Lung (tissue), 12 donors: ENCODE results near the gene HTT. TPM values are rescaled to one million over a fixed set of nuclear protein-coding genes. Genes with fewer than 3 reads are reported as not detected.

Source experiments
- ATAC-seq: fragments of 200-7000 bp; cut with Tn5 transposase; one replicate; pipeline ENCODE4 v1.9.1; 2020; ENCODE audit warnings: moderate number of reproducible peaks; ENCODE audit not compliant: insufficient read depth, low FRiP score
- DNase-seq, 3 donors: peaks; one replicate each; pipeline ENCODE4 v3.0.0-alpha.2; 2013 to 2017
- H3K27ac ChIP-seq, 2 donors: one replicate each; pipeline ENCODE4 v1.5.1; 2013; ENCODE audit warnings: mild to moderate bottlenecking in 2 of 2, moderate library complexity in 2 of 2, control low read depth in 1 of 2, inconsistent platforms in 1 of 2, low read depth in 1 of 2, low read length in 1 of 2
- H3K27me3 ChIP-seq, 3 donors: one replicate each; pipeline ENCODE4 v1.5.1; 2013; ENCODE audit warnings: low read length in 2 of 3; ENCODE audit not compliant: control insufficient read depth in 3 of 3, insufficient read depth in 3 of 3
- H3K36me3 ChIP-seq, 4 donors: one replicate each; pipeline ENCODE4 v1.5.1; 2013; ENCODE audit warnings: low read length in 4 of 4, mild to moderate bottlenecking in 1 of 4, moderate library complexity in 1 of 4; ENCODE audit not compliant: control insufficient read depth in 4 of 4, insufficient read depth in 4 of 4
- H3K4me1 ChIP-seq, 5 donors: one replicate each; pipeline ENCODE4 v1.5.1; 2013; ENCODE audit warnings: low read length in 5 of 5, mild to moderate bottlenecking in 2 of 5, moderate library complexity in 1 of 5; ENCODE audit not compliant: control insufficient read depth in 5 of 5, insufficient read depth in 5 of 5
- H3K4me3 ChIP-seq: one replicate; pipeline ENCODE4 v1.5.1; 2013; ENCODE audit warnings: mild to moderate bottlenecking, control low read depth, moderate library complexity
- H3K9ac ChIP-seq, 2 donors: one replicate each; pipeline ENCODE4 v1.5.1; 2013; ENCODE audit warnings: low read length in 2 of 2, control low read depth in 1 of 2; ENCODE audit not compliant: insufficient read depth in 1 of 2
- H3K9me3 ChIP-seq, 4 donors: one replicate each; pipeline ENCODE4 v1.5.1; 2013; ENCODE audit warnings: low read length in 3 of 4, mild to moderate bottlenecking in 1 of 4, moderate library complexity in 1 of 4; ENCODE audit not compliant: control insufficient read depth in 4 of 4, insufficient read depth in 3 of 4
- CTCF ChIP-seq: IDR thresholded peaks from 2 replicates; pipeline ENCODE4 v1.5.1; 2012; ENCODE audit warnings: mild to moderate bottlenecking; ENCODE audit errors: control extremely low read depth, extremely low read depth
- WGBS, 2 donors: extraction: QIAGEN DNeasy Blood & Tissue Kit; methylation state at CpG; one replicate each; pipeline ENCODE4 v1.1.7; 2013; 5-methylcytosine and 5-hydroxymethylcytosine counted together
- polyA plus RNA-seq, 2 donors: library from polyadenylated mRNA; stranded (reverse); fragments of 200-250 nt; gene quantifications; one replicate each; pipeline ENCODE4 v1.2.1, GENCODE V29; 2013
- total RNA-seq, 2 donors: library from RNA; depleted of rRNA in 1 of 2; stranded (reverse); fragments of >200 nt in 1 of 2; gene quantifications; one replicate each; pipeline ENCODE4 v1.2.1, GENCODE V29; 2014 to 2021
- donor health status: control.
- donor health status: control.
- donor health status: Bipolar disorder and iron deficiency.
- donor health status: healthy.
- donor health status: DM: yes; HTN: yes; CAD: no.

Gene HTT
- total and polyA plus RNA-seq, 4 donors: 17.0 to 109 (median 48.4) TPM

DNA sequence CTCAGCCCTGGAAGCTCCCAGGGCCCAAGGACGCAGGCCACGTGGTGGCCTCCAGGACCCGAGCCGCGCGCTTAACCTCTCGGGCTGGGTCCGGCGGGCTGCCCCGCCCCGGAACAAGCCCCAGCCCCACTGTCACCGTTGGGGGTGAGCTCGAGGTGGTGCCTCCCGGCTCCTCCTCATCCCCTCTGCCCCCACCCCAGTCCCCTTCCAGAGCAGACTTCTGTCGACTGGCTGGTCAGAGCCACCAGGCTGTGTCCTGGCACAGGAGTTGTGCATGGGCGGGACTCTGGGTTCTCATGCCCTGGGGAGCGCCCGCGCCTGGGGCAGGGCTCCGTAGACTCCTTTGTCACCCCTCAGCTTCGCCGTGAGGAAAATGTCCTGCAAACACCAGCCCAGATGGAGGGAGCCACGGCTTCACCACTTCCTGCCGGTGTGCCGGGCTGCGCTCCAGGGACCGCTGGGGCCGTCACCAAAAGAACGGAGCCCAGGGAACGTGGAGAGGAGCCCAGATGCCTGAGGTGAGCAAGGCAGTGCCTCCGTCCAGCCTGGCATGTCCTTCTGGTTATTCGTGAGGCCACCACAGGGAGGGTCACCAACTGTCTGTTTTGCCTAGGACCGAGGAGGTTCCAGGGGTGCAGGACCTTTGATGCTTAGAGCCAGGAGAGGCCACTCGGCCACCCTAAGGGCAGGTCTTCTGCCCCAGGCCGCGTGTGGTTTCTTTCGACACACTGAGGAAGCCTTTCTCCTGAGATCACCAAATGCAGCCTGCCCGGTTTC is 211.3 kb downstream of the HTT start:
- no peak overlapping the region for H3K4me3 ChIP-seq
- H3K27me3 ChIP-seq: peaks cover 0 to 5% (median 0%) of the 10 kb centered on the region in 3 donors
- H3K27ac ChIP-seq: no peak overlapping the region
- H3K9ac ChIP-seq: no peak overlapping the region
- ATAC-seq (no peak), DNase-seq (no peak)
- WGBS, 2 donors: 52 to 68% methylated on average over 38 of the region's 38 CpGs
- no peak for TF ChIP-seq CTCF
- H3K36me3 ChIP-seq: no peaks in the 10 kb centered on the region
- H3K9me3 ChIP-seq: peaks cover 0 to 1% (median 0%) of the 10 kb centered on the region in 4 donors
- peaks cover 0 to 21% (median 4%) of the 10 kb centered on the region in 5 donors for H3K4me1 ChIP-seq

GRCh38 chr4:3286335-3287175 is 212.1 kb downstream of the HTT start:
- Histone ChIP-seq H3K27ac (no peak overlapping the region), H3K9ac (no peak overlapping the region), H3K27me3 (peaks cover 0 to 5% (median 0%) of the 10 kb centered on the region in 3 donors), H3K4me3 (no peak overlapping the region), H3K36me3 (no peaks in the 10 kb centered on the region), H3K9me3 (peaks cover 0 to 1% (median 0%) of the 10 kb centered on the region in 4 donors), H3K4me1 (peaks cover 0 to 24% (median 4%) of the 10 kb centered on the region in 5 donors)
- no peak for TF ChIP-seq CTCF
- DNase-seq: no peak
- 74 to 77% methylated on average over 32 of the region's 32 CpGs for WGBS, 2 donors
- ATAC-seq: no peak

- H3K36me3 ChIP-seq: no peaks in the 10 kb centered on the region
- peak; percentile 64 to 86 (median 78) for DNase-seq
- H3K27ac ChIP-seq: no peak overlapping the region
- peaks cover 0 to 28% (median 5%) of the 10 kb centered on the region in 5 donors for H3K4me1 ChIP-seq
- H3K9ac ChIP-seq: no peak overlapping the region
- peaks cover 0 to 1% (median 0%) of the 10 kb centered on the region in 4 donors for H3K9me3 ChIP-seq
- no peak for TF ChIP-seq CTCF
- peaks cover 0 to 5% (median 0%) of the 10 kb centered on the region in 3 donors for H3K27me3 ChIP-seq
- ATAC-seq: no peak
- WGBS, 2 donors: 65 to 76% methylated on average over 14 of the region's 14 CpGs
- H3K4me3 ChIP-seq: no peak overlapping the region
Observed at GRCh38 chr4:3287271-3287971, 212.9 kb downstream of the HTT start.
